OCI-LY3 (cell line): ENCODE measurements around the gene DOK5.

Source experiments
- CTCF ChIP-seq: fragments of 200-600, 300-600 bp; sonication (generic); IDR thresholded peaks from 2 replicates; pipeline ENCODE4 v1.5.1; 2014; ENCODE audit warnings: antibody characterized with exemption, low read length, low read depth
- EZH2phosphoT487 ChIP-seq: fragments of 200-600 bp; shearing (Covaris generic); IDR thresholded peaks from 2 replicates; pipeline ENCODE4 v1.6.1; 2018; ENCODE audit warnings: antibody characterized with exemption, mixed run types, low read depth

GRCh38 chr20:54548849-54549248 lies 73.5 kb downstream of the DOK5 start:
- TF ChIP-seq CTCF (no peak), EZH2phosphoT487 (no peak)
